Smooth muscle cell (in vitro differentiated cells): Measurements from ENCODE around the gene SLC24A4. TPM values are rescaled to one million over a fixed set of nuclear protein-coding genes. Genes with fewer than 3 reads are reported as not detected.

Source experiments
- DNase-seq: peaks from one replicate; lab custom pipeline; 2025; ENCODE audit not compliant: unreplicated experiment; lab: John Stamatoyannopoulos, UW
- H2AFZ ChIP-seq: fragments of 200-600 bp; sonication (generic); 2 replicates; pipeline ENCODE4 v1.6.0; 2016; ENCODE audit warnings: antibody characterized with exemption, low read depth, mild to moderate bottlenecking
- H3F3A ChIP-seq: fragments of 200-600 bp; sonication (generic); 2 replicates; pipeline ENCODE4 v1.6.0; 2017; ENCODE audit warnings: antibody characterized with exemption, low read depth
- H3K27ac ChIP-seq: fragments of 200-600 bp; sonication (generic); 2 replicates; pipeline ENCODE4 v1.5.1; 2016; ENCODE audit warnings: low read depth, mild to moderate bottlenecking
- H3K27me3 ChIP-seq: fragments of 200-600 bp; sonication (generic); 2 replicates; pipeline ENCODE4 v1.6.1; 2016; ENCODE audit warnings: low read depth, mild to moderate bottlenecking
- H3K36me3 ChIP-seq: fragments of 200-600 bp; sonication (generic); 2 replicates; pipeline ENCODE4 v1.5.1; 2016; ENCODE audit warnings: low read depth
- H3K4me1 ChIP-seq: fragments of 200-600 bp; sonication (generic); 2 replicates; pipeline ENCODE4 v1.5.1; 2016; ENCODE audit warnings: low read depth
- H3K4me2 ChIP-seq: fragments of 200-600 bp; sonication (generic); 2 replicates; pipeline ENCODE4 v1.6.0; 2016; ENCODE audit warnings: mild to moderate bottlenecking
- H3K4me3 ChIP-seq: fragments of 200-600 bp; sonication (generic); 2 replicates; pipeline ENCODE4 v1.5.1; 2016; ENCODE audit warnings: mild to moderate bottlenecking
- H3K79me2 ChIP-seq: fragments of 200-600 bp; sonication (generic); 2 replicates; pipeline ENCODE4 v1.6.0; 2016; ENCODE audit warnings: low read depth, mild to moderate bottlenecking
- H3K9ac ChIP-seq: fragments of 200-600 bp; sonication (generic); 2 replicates; pipeline ENCODE4 v1.6.0; 2016; ENCODE audit warnings: low read depth
- H3K9me3 ChIP-seq: fragments of 200-600 bp; sonication (generic); replicated peaks from 2 replicates; pipeline ENCODE4 v1.5.1; 2016; ENCODE audit warnings: low read depth
- H4K20me1 ChIP-seq: fragments of 200-600 bp; sonication (generic); 2 replicates; pipeline ENCODE4 v1.6.0; 2016; ENCODE audit warnings: low read depth
- WGBS: methylation state at CpG from one replicate; pipeline ENCODE4 v1.1.7; 2016; ENCODE audit warnings: low lambda C conversion rate; 5-methylcytosine and 5-hydroxymethylcytosine counted together
- polyA plus RNA-seq: library from polyadenylated mRNA; unstranded; fragments of >200 nt; fragmentation: Nextera tagmentation; extraction: Ambion mirVana; gene quantifications from 2 replicates; pipeline ENCODE4 v1.2.1, GENCODE V29; 2016
- total RNA-seq: library from RNA; depleted of rRNA; stranded (reverse); fragments of >200 nt; gene quantifications from 2 replicates; pipeline ENCODE4 v1.2.3, GENCODE V29; 2014
- TF ChIP-seq, protein P1 (sequence below): fragments of 200-600 bp; sonication (generic); IDR thresholded peaks from 2 replicates; pipeline ENCODE4 v1.5.1; 2017; ENCODE audit warnings: borderline replicate concordance, mild to moderate bottlenecking, antibody characterized with exemption; ENCODE audit not compliant: insufficient read depth, poor library complexity, severe bottlenecking

The SLC24A4 gene
- total and polyA plus RNA-seq, 2 experiments from 2014 or later, result 0.58 TPM; not detected in 1

- H3K36me3 ChIP-seq, result no peaks in the 10 kb centered on the region
- WGBS, result 95% methylated on average over 8 of the region's 8 CpGs
- no peak for DNase-seq
Observed at GRCh38 chr14:92443741-92444140, 120.8 kb downstream of the SLC24A4 start.

DNA sequence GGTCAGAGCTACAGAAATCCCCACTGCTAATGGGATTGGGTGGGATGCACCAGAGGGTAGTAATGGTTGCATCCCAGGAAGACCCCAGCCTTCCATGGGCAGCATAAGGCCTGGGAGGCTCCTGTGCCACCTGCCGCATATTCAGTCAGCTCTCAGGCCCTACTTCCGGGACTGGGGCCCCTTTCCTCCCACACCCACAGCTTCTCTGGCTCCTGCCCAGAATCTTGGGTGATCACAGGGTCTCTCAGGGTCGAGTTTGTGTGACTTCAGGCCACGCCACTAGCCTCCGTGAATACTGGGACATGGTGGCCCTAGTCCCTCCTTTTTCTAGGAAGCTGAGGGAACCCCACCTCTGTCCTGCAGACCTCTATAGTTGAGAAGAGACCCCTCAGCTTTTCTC lies 123.8 kb downstream of the SLC24A4 start:
- Histone ChIP-seq H2AFZ (no peak overlapping the region), H3K79me2 (no peaks in the 10 kb centered on the region), H3K9me3 (no peaks in the 10 kb centered on the region), H3K4me1 (no peaks in the 10 kb centered on the region), H4K20me1 (no peaks in the 10 kb centered on the region), H3K4me3 (no peak overlapping the region), H3K36me3 (no peaks in the 10 kb centered on the region), H3K4me2 (no peak overlapping the region), H3K9ac (no peak overlapping the region), H3F3A (no peaks in the 10 kb centered on the region), H3K27ac (no peak overlapping the region), H3K27me3 (no peaks in the 10 kb centered on the region)
- TF ChIP-seq, protein P1, sequence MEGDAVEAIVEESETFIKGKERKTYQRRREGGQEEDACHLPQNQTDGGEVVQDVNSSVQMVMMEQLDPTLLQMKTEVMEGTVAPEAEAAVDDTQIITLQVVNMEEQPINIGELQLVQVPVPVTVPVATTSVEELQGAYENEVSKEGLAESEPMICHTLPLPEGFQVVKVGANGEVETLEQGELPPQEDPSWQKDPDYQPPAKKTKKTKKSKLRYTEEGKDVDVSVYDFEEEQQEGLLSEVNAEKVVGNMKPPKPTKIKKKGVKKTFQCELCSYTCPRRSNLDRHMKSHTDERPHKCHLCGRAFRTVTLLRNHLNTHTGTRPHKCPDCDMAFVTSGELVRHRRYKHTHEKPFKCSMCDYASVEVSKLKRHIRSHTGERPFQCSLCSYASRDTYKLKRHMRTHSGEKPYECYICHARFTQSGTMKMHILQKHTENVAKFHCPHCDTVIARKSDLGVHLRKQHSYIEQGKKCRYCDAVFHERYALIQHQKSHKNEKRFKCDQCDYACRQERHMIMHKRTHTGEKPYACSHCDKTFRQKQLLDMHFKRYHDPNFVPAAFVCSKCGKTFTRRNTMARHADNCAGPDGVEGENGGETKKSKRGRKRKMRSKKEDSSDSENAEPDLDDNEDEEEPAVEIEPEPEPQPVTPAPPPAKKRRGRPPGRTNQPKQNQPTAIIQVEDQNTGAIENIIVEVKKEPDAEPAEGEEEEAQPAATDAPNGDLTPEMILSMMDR, result no peak
- WGBS, result 86% methylated on average over 5 of the region's 5 CpGs
- DNase-seq, result no peak

More at GRCh38 chr14:92443741-92444140, 120.8 kb downstream of the SLC24A4 start:
- no peaks in the 10 kb centered on the region for H4K20me1 ChIP-seq
- TF ChIP-seq, protein P1, result no peak
- H3F3A ChIP-seq, result no peaks in the 10 kb centered on the region
- H3K27me3 ChIP-seq, result no peaks in the 10 kb centered on the region
- no peak overlapping the region for H3K4me3 ChIP-seq
- no peaks in the 10 kb centered on the region for H3K79me2 ChIP-seq
- no peaks in the 10 kb centered on the region for H3K4me1 ChIP-seq
- H3K4me2 ChIP-seq, result no peak overlapping the region
- H3K27ac ChIP-seq, result no peak overlapping the region
- no peak overlapping the region for H2AFZ ChIP-seq
- H3K9ac ChIP-seq, result no peak overlapping the region
- H3K9me3 ChIP-seq, result no peaks in the 10 kb centered on the region

GRCh38 chr14:92447416-92448197 lies 124.6 kb downstream of the SLC24A4 start:
- no peak overlapping the region for H2AFZ ChIP-seq
- H3F3A ChIP-seq, result no peaks in the 10 kb centered on the region
- no peak overlapping the region for H3K4me3 ChIP-seq
- H3K79me2 ChIP-seq, result no peaks in the 10 kb centered on the region
- H3K36me3 ChIP-seq, result no peaks in the 10 kb centered on the region
- DNase-seq, result no peak
- WGBS, result 94% methylated on average over 10 of the region's 10 CpGs
- no peaks in the 10 kb centered on the region for H3K4me1 ChIP-seq
- H3K4me2 ChIP-seq, result no peak overlapping the region
- H4K20me1 ChIP-seq, result no peaks in the 10 kb centered on the region
- H3K27me3 ChIP-seq, result no peaks in the 10 kb centered on the region
- no peak overlapping the region for H3K9ac ChIP-seq
- H3K27ac ChIP-seq, result no peak overlapping the region
- TF ChIP-seq, protein P1, result no peak
- no peaks in the 10 kb centered on the region for H3K9me3 ChIP-seq

DNA sequence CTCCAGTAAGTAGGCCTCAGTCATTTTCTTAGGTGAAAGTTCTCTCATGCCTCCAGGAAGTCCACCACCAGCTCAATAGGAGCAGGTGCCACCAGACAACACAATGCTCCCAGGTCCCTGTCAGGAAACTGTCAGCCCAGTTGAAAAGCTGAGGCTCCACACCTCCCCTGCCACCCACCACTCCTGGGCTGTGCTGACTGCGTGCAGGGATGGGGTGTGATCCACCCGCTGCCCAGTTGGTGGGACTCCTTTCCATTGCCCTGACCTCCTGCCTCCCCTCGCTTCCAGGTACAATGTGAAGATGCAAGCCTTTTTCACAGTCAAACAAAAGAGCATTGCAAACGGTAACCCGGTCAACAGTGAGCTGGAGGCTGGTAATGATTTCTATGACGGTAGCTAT lies 125.8 kb downstream of the SLC24A4 start:
- no peak overlapping the region for H3K4me2 ChIP-seq
- H3K79me2 ChIP-seq, result no peaks in the 10 kb centered on the region
- H3K27ac ChIP-seq, result no peak overlapping the region
- no peaks in the 10 kb centered on the region for H3K27me3 ChIP-seq
- H2AFZ ChIP-seq, result no peak overlapping the region
- no peaks in the 10 kb centered on the region for H3K9me3 ChIP-seq
- 97% methylated on average over 6 of the region's 6 CpGs for WGBS
- no peak overlapping the region for H3K9ac ChIP-seq
- H3K36me3 ChIP-seq, result no peaks in the 10 kb centered on the region
- no peak overlapping the region for H3K4me3 ChIP-seq
- DNase-seq, result no peak
- no peaks in the 10 kb centered on the region for H3K4me1 ChIP-seq
- no peaks in the 10 kb centered on the region for H4K20me1 ChIP-seq
- TF ChIP-seq, protein P1, result no peak
- no peaks in the 10 kb centered on the region for H3F3A ChIP-seq
